Measurements from ENCODE around the gene PRKRA.
"Not testable (repeated sequence)": the region's sequence is repeated elsewhere in the genome, so short reads cannot be mapped to it uniquely, and the experiment has no call there.

Gene PRKRA

GRCh38 chr2:178426388-178426787, 24.6 kb downstream of the PRKRA start:
- peak; percentile 60 for ATAC-seq
- no peak for TF ChIP-seq TCF4 (CRISPR knock-in tag; IDR thresholded peaks at IDR 0.05; ENCODE audit: borderline replicate concordance)
- no peak for TF ChIP-seq TOX (CRISPR knock-in tag; IDR thresholded peaks at IDR 0.05; ENCODE audit: borderline replicate concordance)
- no peak for TF ChIP-seq ISL1 (CRISPR knock-in tag; IDR thresholded peaks at IDR 0.05)
- TF ChIP-seq ZNF565 (CRISPR knock-in tag; conservative IDR thresholded peaks at IDR 0.05; ENCODE audit: low read depth), result no peak
- TF ChIP-seq ARNTL (CRISPR knock-in tag; IDR thresholded peaks at IDR 0.05; ENCODE audit: borderline replicate concordance, low read depth), result no peak
- TF ChIP-seq ZNF8 (CRISPR knock-in tag; IDR thresholded peaks at IDR 0.05), result no peak
- no peak for TF ChIP-seq CREB5 (CRISPR knock-in tag; IDR thresholded peaks at IDR 0.05; ENCODE audit: low read depth)
- no peak for TF ChIP-seq GLIS3 (CRISPR knock-in tag; IDR thresholded peaks at IDR 0.05)

GRCh38 chr2:178425255-178425827, 25.6 kb downstream of the PRKRA start:
- ATAC-seq, result no peak
- no peak for TF ChIP-seq PATZ1 (CRISPR knock-in tag; IDR thresholded peaks at IDR 0.05; ENCODE audit: borderline replicate concordance)
- TF ChIP-seq BACH2 (CRISPR knock-in tag; IDR thresholded peaks at IDR 0.05; ENCODE audit: borderline replicate concordance), result no peak
- TF ChIP-seq PPARA (CRISPR knock-in tag; IDR thresholded peaks at IDR 0.05; ENCODE audit: borderline replicate concordance), result no peak
- TF ChIP-seq ZNF8 (CRISPR knock-in tag; IDR thresholded peaks at IDR 0.05), result no peak
- TF ChIP-seq ZC3H10 (CRISPR knock-in tag; IDR thresholded peaks at IDR 0.05), result no peak
- no peak for TF ChIP-seq RARB (CRISPR knock-in tag; IDR thresholded peaks at IDR 0.05)
- no peak for TF ChIP-seq TOX (CRISPR knock-in tag; IDR thresholded peaks at IDR 0.05; ENCODE audit: borderline replicate concordance)
- no peak for TF ChIP-seq OSR1 (CRISPR knock-in tag; IDR thresholded peaks at IDR 0.05)
- no peak for TF ChIP-seq ZFP3 (CRISPR knock-in tag; IDR thresholded peaks at IDR 0.05)
- TF ChIP-seq CSDC2 (CRISPR knock-in tag; IDR thresholded peaks at IDR 0.05), result no peak
- no peak for TF ChIP-seq ESRRG (CRISPR knock-in tag; IDR thresholded peaks at IDR 0.05)
- no peak for TF ChIP-seq CSRNP3 (CRISPR knock-in tag; IDR thresholded peaks at IDR 0.05)
- no peak for TF ChIP-seq TCF4 (CRISPR knock-in tag; IDR thresholded peaks at IDR 0.05; ENCODE audit: borderline replicate concordance)
- no peak for TF ChIP-seq ARNTL (CRISPR knock-in tag; IDR thresholded peaks at IDR 0.05; ENCODE audit: borderline replicate concordance, low read depth)
- TF ChIP-seq POU6F1 (CRISPR knock-in tag; IDR thresholded peaks at IDR 0.05; ENCODE audit: borderline replicate concordance, low read depth), result no peak
- no peak for TF ChIP-seq TSHZ2 (CRISPR knock-in tag; IDR thresholded peaks at IDR 0.05)

GRCh38 chr2:178423746-178424145, 27.2 kb downstream of the PRKRA start:
- ATAC-seq, result not testable (repeated sequence)
